Naive thymus-derived CD4-positive, alpha-beta T cell (primary cell): ENCODE measurements around the gene WDR35. TPM values are rescaled to one million over a fixed set of nuclear protein-coding genes. Genes with fewer than 3 reads are reported as not detected.

Experiments
- ATAC-seq: fragments of 150-1000 bp; cut with Tn5 transposase; 2 replicates; pipeline ENCODE4 v1.10.0; 2021; ENCODE audit warnings: mild to moderate bottlenecking, moderate library complexity
- CTCF ChIA-PET: fragments of 350-600 bp; sonication (Branson Sonifier 250); formaldehyde crosslinking; loops from one replicate; lab custom pipeline; 2021; ENCODE audit warnings: antibody characterized with exemption; lab: Charles Lee
- POLR2A ChIA-PET: fragments of 350-600 bp; sonication (Branson Sonifier 250); formaldehyde crosslinking; loops from one replicate; lab custom pipeline; 2021; ENCODE audit warnings: antibody characterized with exemption, inconsistent platforms; lab: Charles Lee
- DNase-seq, 9 donors: peaks; one replicate each; pipeline versions ENCODE4 v3.0.0 to v3.0.0-alpha.2; 2020 to 2022; ENCODE audit warnings: mixed read lengths in 1 of 9
- H3K27ac ChIP-seq: one replicate; pipeline ENCODE4 v1.7.0; 2013; ENCODE audit warnings: mild to moderate bottlenecking, low read depth, low read length, moderate library complexity
- H3K27me3 ChIP-seq, 2 donors: one replicate each; pipeline ENCODE4 v1.7.0; 2013; ENCODE audit warnings: low read length in 2 of 2, mild to moderate bottlenecking in 2 of 2, moderate library complexity in 2 of 2; ENCODE audit not compliant: control insufficient read depth in 2 of 2, insufficient read depth in 2 of 2
- H3K36me3 ChIP-seq, 3 experiments: 1 replicate in 2 of 3; 2 replicates in 1 of 3; pipeline ENCODE4 v1.7.0; 2013; ENCODE audit warnings: low read length in 3 of 3, mild to moderate bottlenecking in 3 of 3, moderate library complexity in 1 of 3; ENCODE audit not compliant: insufficient read depth in 3 of 3, control insufficient read depth in 2 of 3
- H3K4me1 ChIP-seq, 2 donors: one replicate each; pipeline ENCODE4 v1.7.0; 2013; ENCODE audit warnings: low read length in 2 of 2, mild to moderate bottlenecking in 2 of 2, moderate library complexity in 1 of 2; ENCODE audit not compliant: control insufficient read depth in 2 of 2, insufficient read depth in 2 of 2
- H3K4me3 ChIP-seq: 2 replicates; pipeline ENCODE4 v1.7.0; 2013; ENCODE audit warnings: mild to moderate bottlenecking, low read length
- H3K9me3 ChIP-seq, 3 experiments: 1 replicate in 2 of 3; 2 replicates in 1 of 3; pipeline ENCODE4 v1.7.0; 2013; ENCODE audit warnings: low read length in 3 of 3; ENCODE audit not compliant: control insufficient read depth in 2 of 3
- H3K27ac Mint-ChIP-seq, 9 donors: one replicate each; pipeline ENCODE4 v1.8.0; 2020 to 2022; ENCODE audit warnings: mixed read lengths in 9 of 9, mild to moderate bottlenecking in 8 of 9, moderate library complexity in 5 of 9, inconsistent platforms in 2 of 9
- H3K27me3 Mint-ChIP-seq, 5 donors: one replicate each; pipeline ENCODE4 v1.8.0; 2021 to 2022; ENCODE audit warnings: mixed read lengths in 5 of 5, mild to moderate bottlenecking in 1 of 5
- H3K36me3 Mint-ChIP-seq, 5 donors: one replicate each; pipeline ENCODE4 v1.8.0; 2020 to 2022; ENCODE audit warnings: mixed read lengths in 5 of 5, mild to moderate bottlenecking in 3 of 5, inconsistent platforms in 1 of 5
- H3K4me1 Mint-ChIP-seq, 7 donors: one replicate each; pipeline ENCODE4 v1.8.0; 2020 to 2022; ENCODE audit warnings: mixed read lengths in 7 of 7, mild to moderate bottlenecking in 3 of 7, inconsistent platforms in 1 of 7
- H3K4me3 Mint-ChIP-seq, 10 donors: one replicate each; pipeline ENCODE4 v1.8.0; 2020 to 2022; ENCODE audit warnings: mild to moderate bottlenecking in 10 of 10, mixed read lengths in 10 of 10, moderate library complexity in 6 of 10, inconsistent platforms in 2 of 10
- H3K9me3 Mint-ChIP-seq, 11 donors: one replicate each; pipeline ENCODE4 v1.8.0; 2020 to 2022; ENCODE audit warnings: mixed read lengths in 11 of 11, mild to moderate bottlenecking in 4 of 11, inconsistent platforms in 1 of 11, moderate library complexity in 1 of 11
- intact Hi-C, 2 donors: fragments of 100-400 bp; cut with micrococcal nuclease; formaldehyde crosslinking; loops; one replicate each; pipeline ENCODE4 v1.15.1; 2023
- polyA plus RNA-seq, 2 donors: library from polyadenylated mRNA; unstranded; fragments of 300-500 nt; fragmentation: Illumina TruSeq; gene quantifications; one replicate each; pipeline ENCODE4 v1.2.3, GENCODE V29; 2021
- total RNA-seq, 6 experiments: library from RNA in 5 of 6; stranded (reverse) in 5 of 6; gene quantifications; 1 replicate in 5 of 6; 2 replicates in 1 of 6; pipeline ENCODE4 v1.2.3 and lab custom pipeline; 2021 to 2026

The WDR35 gene
- total and polyA plus RNA-seq, 7 experiments from 2014 or later: 1.5 to 6.0 (median 3.5) TPM

GRCh38 chr2:19863303-19864041, 126.4 kb downstream of the WDR35 start:
- POLR2A ChIA-PET: interaction anchor here (0.8 kb wide), 1 partner anchor 649 kb away, joined by 3 read pairs; no protein-coding TSS in a partner anchor
- intact Hi-C loops: loop anchor here (1.0 to 10.0 kb wide), 7 partner anchors 501 to 1477 kb away; no protein-coding TSS in a partner anchor
- H3K27me3 Mint-ChIP-seq: peaks cover 0 to 13% (median 2%) of the 10 kb centered on the region in 5 donors

DNA sequence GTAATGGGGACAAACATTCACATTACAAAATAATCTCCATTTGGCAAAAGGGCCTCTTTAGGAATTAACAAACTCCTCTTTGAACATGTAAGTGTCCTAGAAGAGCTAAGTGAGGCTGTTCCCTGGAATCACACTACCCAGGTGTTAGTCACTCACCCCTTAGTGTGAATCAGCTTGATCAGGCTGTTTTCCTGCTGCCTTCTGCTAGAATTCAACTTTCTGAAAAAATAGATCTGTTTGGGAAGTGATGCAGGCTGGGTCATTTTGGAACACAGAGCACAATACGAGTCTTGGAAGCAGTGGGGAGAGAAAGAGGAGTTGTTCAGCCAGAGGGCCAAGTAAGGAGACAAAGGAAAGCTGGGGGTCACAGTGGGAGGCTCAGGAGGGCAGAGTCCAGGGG, 128.1 kb downstream of the WDR35 start:
- Histone ChIP-seq H3K36me3 (no peaks in the 10 kb centered on the region), H3K27ac (no peak overlapping the region), H3K4me3 (no peak overlapping the region), H3K4me1 (peaks cover 5 to 6% of the 10 kb centered on the region in 2 donors), H3K9me3 (no peaks in the 10 kb centered on the region), H3K27me3 (no peaks in the 10 kb centered on the region)
- no peak for DNase-seq
- POLR2A ChIA-PET: no interaction called here
- H3K4me1 Mint-ChIP-seq: peaks cover 0 to 12% (median 4%) of the 10 kb centered on the region in 7 donors
- H3K27ac Mint-ChIP-seq: no peak overlapping the region
- no peak for ATAC-seq
- no peaks in the 10 kb centered on the region for H3K9me3 Mint-ChIP-seq
- H3K4me3 Mint-ChIP-seq: no peak overlapping the region
- CTCF ChIA-PET: interaction anchor here (0.6 kb wide), 1 partner anchor 54 kb away, joined by 4 read pairs; no protein-coding TSS in a partner anchor
- H3K27me3 Mint-ChIP-seq: peaks cover 0 to 11% (median 9%) of the 10 kb centered on the region in 5 donors
- intact Hi-C loops: loop anchor here in 1 of 2 donors (2.0 to 10.0 kb wide), 3 partner anchors 500 to 1475 kb away; no protein-coding TSS in a partner anchor
- H3K36me3 Mint-ChIP-seq: no peaks in the 10 kb centered on the region

More at GRCh38 chr2:19863303-19864041, 126.4 kb downstream of the WDR35 start:
- H3K27ac Mint-ChIP-seq: no peak overlapping the region
- CTCF ChIA-PET: interaction anchor here (0.6 to 3.2 kb wide), 7 partner anchors 36 to 1347 kb away, joined by 3 to 27 read pairs (median 3); no protein-coding TSS in a partner anchor
- DNase-seq: peak; percentile 28 to 77 (median 66)
- H3K36me3 ChIP-seq: no peaks in the 10 kb centered on the region
- no peak overlapping the region for H3K4me3 ChIP-seq
- ATAC-seq: peak; percentile 84
- no peaks in the 10 kb centered on the region for H3K9me3 Mint-ChIP-seq
- no peak overlapping the region for H3K27ac ChIP-seq
- H3K36me3 Mint-ChIP-seq: peaks cover 0 to 1% (median 0%) of the 10 kb centered on the region in 5 donors
- H3K4me3 Mint-ChIP-seq: peak overlapping the region in 1 of 10 donors; percentile 34
- H3K9me3 ChIP-seq: no peaks in the 10 kb centered on the region
- H3K4me1 Mint-ChIP-seq: peaks cover 10 to 17% (median 16%) of the 10 kb centered on the region in 7 donors
- no peaks in the 10 kb centered on the region for H3K27me3 ChIP-seq
- peaks cover 10% of the 10 kb centered on the region in 2 donors for H3K4me1 ChIP-seq

Other genes starting within 250 kb of the WDR35 start
- 10 to 100 TPM; 23.1 to 58.0 (median 44.9) TPM for gene TTC32, start 88.1 kb downstream of the WDR35 start, total RNA-seq
- 10 to 100 TPM; 25.9 to 41.5 TPM for gene TTC32, start 88.1 kb downstream of the WDR35 start, polyA plus RNA-seq
- not detected for gene MATN3, start 22.6 kb upstream of the WDR35 start, total RNA-seq
- not detected for gene MATN3, start 22.6 kb upstream of the WDR35 start, polyA plus RNA-seq
- 10 to 100 TPM; 32.3 to 78.2 (median 48.7) TPM for gene LAPTM4A, start 61.5 kb upstream of the WDR35 start, total RNA-seq
- 100 to 1,000 TPM; 103 to 106 TPM for gene LAPTM4A, start 61.5 kb upstream of the WDR35 start, polyA plus RNA-seq
- under 1 TPM in 3 of 5 experiments, not detected in 2; 0.12 to 0.37 (median 0.22) TPM for gene SDC1, start 235.0 kb upstream of the WDR35 start, total RNA-seq
- not detected for gene SDC1, start 235.0 kb upstream of the WDR35 start, polyA plus RNA-seq